Activated CD4-positive, alpha-beta T cell treated with anti-CD3 and anti-CD28 coated beads for 48 hours (primary cell): ENCODE data around the gene PROX1.

ENCODE experiments used
- DNase-seq: peaks from one replicate; pipeline ENCODE4 v3.0.0-alpha.2; 2020

Gene PROX1

GRCh38 chr1:214002060-214002459, 14.3 kb downstream of the PROX1 start:
- DNase-seq, result no peak

- no peak for DNase-seq
These were observed 14.7 kb downstream of the PROX1 start for GRCh38 chr1:214002472-214002871.

- no peak for DNase-seq
These were observed 15.5 kb downstream of the PROX1 start for GRCh38 chr1:214003233-214003632.

GRCh38 chr1:214004014-214004413, 16.2 kb downstream of the PROX1 start:
- DNase-seq, result no peak

GRCh38 chr1:214004795-214005194, 17.0 kb downstream of the PROX1 start:
- no peak for DNase-seq

- no peak for DNase-seq
These were observed 17.9 kb downstream of the PROX1 start for GRCh38 chr1:214005708-214006107.

GRCh38 chr1:214006845-214007244, 19.1 kb downstream of the PROX1 start:
- DNase-seq, result no peak

GRCh38 chr1:214008347-214008746, 20.6 kb downstream of the PROX1 start:
- DNase-seq, result no peak

- DNase-seq, result no peak
These were observed 21.1 kb downstream of the PROX1 start for GRCh38 chr1:214008791-214009422.

- no peak for DNase-seq
These were observed 21.8 kb downstream of the PROX1 start for GRCh38 chr1:214009423-214010196.

- DNase-seq, result no peak
These were observed 22.4 kb downstream of the PROX1 start for GRCh38 chr1:214010197-214010573.

GRCh38 chr1:214010717-214011116, 22.9 kb downstream of the PROX1 start:
- DNase-seq, result no peak

GRCh38 chr1:214012418-214012817, 24.6 kb downstream of the PROX1 start:
- no peak for DNase-seq

GRCh38 chr1:214013614-214014377, 26.0 kb downstream of the PROX1 start:
- DNase-seq, result no peak

- DNase-seq, result no peak
These were observed 27.0 kb downstream of the PROX1 start for GRCh38 chr1:214014730-214015129.

GRCh38 chr1:214017191-214017982, 29.6 kb downstream of the PROX1 start:
- DNase-seq, result no peak

GRCh38 chr1:214018386-214019268, 30.9 kb downstream of the PROX1 start:
- DNase-seq, result no peak

- no peak for DNase-seq
These were observed 31.7 kb downstream of the PROX1 start for GRCh38 chr1:214019499-214019898.

- DNase-seq, result no peak
These were observed 33.5 kb downstream of the PROX1 start for GRCh38 chr1:214021321-214021720.

- DNase-seq, result no peak
These were observed 34.5 kb downstream of the PROX1 start for GRCh38 chr1:214022229-214022791.

GRCh38 chr1:214022810-214023425, 35.1 kb downstream of the PROX1 start:
- DNase-seq, result no peak
